ENCODE data around the gene GAL3ST2.
"Not testable (repeated sequence)": the region's sequence is repeated elsewhere in the genome, so short reads cannot be mapped to it uniquely, and the experiment has no call there.

DNA sequence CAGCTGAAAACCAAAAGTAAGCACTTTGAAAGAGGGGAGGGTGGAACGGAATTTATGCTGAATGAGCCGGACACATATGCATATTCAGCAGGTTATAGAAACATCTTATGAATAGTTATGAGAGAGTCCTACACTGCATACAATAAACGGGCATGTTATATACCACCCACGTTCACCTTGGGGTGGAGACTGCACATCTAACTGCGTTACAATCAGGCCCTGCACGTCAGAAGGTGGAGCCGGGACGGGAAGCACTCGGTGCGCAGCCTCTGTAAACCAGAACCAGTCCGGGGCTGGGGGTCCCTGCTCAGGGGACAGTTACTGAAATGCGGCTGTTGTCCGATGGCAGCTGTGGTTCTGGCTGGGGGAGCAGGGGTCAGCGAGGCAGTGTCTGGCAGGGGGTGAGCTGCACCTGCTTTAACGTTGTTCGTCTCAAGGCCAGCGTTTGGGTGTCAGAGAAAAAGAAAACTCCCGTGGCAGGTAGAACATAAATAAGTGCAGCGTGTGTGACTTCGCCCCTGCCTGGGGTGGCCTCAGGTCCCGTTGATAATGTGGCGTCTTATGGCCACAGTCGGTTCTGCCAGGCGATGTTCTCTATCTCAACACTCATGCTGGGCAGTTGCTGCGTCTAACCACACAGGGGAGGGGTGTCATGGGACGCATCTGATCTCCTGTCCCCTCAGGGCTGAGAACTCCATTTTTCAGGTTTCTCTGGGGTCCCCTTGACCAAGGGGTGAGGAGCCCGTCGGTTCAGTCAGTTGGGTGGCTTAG lies 57.3 kb downstream of the GAL3ST2 start:
- TF ChIP-seq, protein P1, sequence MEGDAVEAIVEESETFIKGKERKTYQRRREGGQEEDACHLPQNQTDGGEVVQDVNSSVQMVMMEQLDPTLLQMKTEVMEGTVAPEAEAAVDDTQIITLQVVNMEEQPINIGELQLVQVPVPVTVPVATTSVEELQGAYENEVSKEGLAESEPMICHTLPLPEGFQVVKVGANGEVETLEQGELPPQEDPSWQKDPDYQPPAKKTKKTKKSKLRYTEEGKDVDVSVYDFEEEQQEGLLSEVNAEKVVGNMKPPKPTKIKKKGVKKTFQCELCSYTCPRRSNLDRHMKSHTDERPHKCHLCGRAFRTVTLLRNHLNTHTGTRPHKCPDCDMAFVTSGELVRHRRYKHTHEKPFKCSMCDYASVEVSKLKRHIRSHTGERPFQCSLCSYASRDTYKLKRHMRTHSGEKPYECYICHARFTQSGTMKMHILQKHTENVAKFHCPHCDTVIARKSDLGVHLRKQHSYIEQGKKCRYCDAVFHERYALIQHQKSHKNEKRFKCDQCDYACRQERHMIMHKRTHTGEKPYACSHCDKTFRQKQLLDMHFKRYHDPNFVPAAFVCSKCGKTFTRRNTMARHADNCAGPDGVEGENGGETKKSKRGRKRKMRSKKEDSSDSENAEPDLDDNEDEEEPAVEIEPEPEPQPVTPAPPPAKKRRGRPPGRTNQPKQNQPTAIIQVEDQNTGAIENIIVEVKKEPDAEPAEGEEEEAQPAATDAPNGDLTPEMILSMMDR (IDR thresholded peaks at IDR 0.05) = not testable (repeated sequence)
- not testable (repeated sequence) for TF ChIP-seq POLR2A (IDR thresholded peaks at IDR 0.05)
